ENCODE data around the gene GCAT.

Gene GCAT

DNA sequence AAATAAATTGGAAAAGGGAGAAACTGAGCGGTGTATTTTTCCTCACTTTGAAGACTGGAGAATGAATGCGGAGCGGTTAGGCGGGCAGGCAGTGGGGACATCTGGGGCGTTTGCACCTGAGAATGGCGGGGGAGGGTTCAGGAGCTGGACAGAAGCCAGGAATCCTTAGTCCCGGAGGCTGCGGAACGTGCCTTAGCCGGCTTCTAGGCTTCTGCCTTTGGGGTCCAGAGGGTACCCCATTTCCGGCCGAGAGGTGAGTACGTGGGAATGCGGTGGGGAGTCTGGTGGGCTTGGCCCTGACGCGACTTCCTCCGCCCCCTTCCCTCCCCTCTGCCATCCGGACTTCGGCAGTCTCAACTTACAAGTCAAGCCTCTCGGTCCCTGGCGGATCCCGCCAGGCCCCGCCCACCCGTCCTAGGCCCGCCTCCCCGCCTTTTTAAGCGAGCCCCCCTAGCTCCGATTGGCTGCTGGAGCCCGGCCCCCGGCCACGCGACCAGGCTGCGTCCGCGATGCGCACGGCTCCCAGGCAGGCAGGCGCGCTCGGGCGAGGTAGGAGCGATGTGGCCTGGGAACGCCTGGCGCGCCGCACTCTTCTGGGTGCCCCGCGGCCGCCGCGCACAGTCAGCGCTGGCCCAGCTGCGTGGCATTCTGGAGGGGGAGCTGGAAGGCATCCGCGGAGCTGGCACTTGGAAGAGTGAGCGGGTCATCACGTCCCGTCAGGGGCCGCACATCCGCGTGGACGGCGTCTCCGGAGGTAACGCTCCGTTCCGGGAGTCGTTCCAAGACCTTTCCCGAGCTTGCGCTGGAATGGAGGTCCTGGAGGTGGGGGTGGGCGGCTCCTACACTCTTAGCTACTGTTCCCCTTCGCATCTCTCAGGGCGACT lies at the start of gene GCAT:
Gene GCAT (plus strand): TSS at position 525 of the 884 bp plus-strand sequence. CDS start 34 bp downstream, at position 559.
- peak; percentile 65 to 68 for DNase-seq (ENCODE audit: low read depth in 1 of 2, low spot score in 1 of 2)

GRCh38 chr22:37758694-37759093 lies 49.0 kb upstream of the GCAT start:
- no peak for DNase-seq (ENCODE audit: low read depth in 1 of 2, low spot score in 1 of 2)

- DNase-seq (ENCODE audit: low read depth in 1 of 2, low spot score in 1 of 2): no peak
Observed at GRCh38 chr22:37759281-37759680, 48.5 kb upstream of the GCAT start.

DNA sequence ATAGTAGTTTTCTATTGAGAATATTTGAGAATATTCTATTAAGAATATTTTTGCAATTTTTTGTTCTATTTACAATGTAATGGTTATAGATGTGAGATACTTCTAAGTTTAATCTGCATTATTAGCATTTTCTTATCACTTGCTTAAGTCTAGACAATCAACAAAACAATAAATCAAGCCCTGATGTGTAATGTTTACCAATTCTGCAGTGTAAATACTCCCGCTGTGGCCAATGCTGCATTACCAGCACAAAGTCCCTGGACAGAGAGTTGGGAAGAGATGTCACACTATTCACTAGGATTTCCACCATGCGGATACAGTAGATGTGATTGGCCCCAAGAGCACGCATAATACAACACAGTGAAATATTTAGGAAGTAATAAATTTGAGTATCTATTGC lies 47.6 kb upstream of the GCAT start:
- DNase-seq (ENCODE audit: low read depth in 1 of 2, low spot score in 1 of 2): no peak

- no peak for DNase-seq (ENCODE audit: low read depth in 1 of 2, low spot score in 1 of 2)
Observed at GRCh38 chr22:37762389-37762836, 45.3 kb upstream of the GCAT start.

- DNase-seq (ENCODE audit: low read depth in 1 of 2, low spot score in 1 of 2): no peak
Observed at GRCh38 chr22:37763012-37763411, 44.7 kb upstream of the GCAT start.

DNA sequence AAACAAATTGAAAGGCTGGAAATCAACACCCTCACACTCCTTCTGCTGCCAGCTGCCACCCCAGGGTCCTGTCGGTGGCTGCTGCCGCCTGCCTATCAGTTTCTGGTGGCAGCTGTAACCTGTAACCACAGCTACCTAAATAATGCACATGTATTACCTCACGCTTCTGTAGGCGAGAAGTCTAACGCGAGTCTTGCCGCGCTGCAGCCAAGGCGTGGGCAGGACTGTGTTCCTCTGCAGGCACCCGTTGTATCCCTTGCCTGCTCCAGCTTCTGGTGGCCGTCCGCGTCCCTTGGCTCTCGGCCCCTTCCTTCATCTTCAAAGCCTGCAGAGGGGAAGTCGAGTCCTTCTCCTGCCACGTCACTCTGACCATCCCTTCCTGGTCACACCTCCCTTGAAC lies 44.1 kb upstream of the GCAT start:
- no peak for DNase-seq (ENCODE audit: low read depth in 1 of 2, low spot score in 1 of 2)

GRCh38 chr22:37764622-37765021 lies 43.1 kb upstream of the GCAT start:
- DNase-seq (ENCODE audit: low read depth in 1 of 2, low spot score in 1 of 2): no peak

GRCh38 chr22:37765498-37765897 lies 42.2 kb upstream of the GCAT start:
- DNase-seq (ENCODE audit: low read depth in 1 of 2, low spot score in 1 of 2): no peak

GRCh38 chr22:37765953-37766576 lies 41.7 kb upstream of the GCAT start:
- no peak for DNase-seq (ENCODE audit: low read depth in 1 of 2, low spot score in 1 of 2)

GRCh38 chr22:37768273-37768672 lies 39.5 kb upstream of the GCAT start:
- DNase-seq (ENCODE audit: low read depth in 1 of 2, low spot score in 1 of 2): no peak

DNA sequence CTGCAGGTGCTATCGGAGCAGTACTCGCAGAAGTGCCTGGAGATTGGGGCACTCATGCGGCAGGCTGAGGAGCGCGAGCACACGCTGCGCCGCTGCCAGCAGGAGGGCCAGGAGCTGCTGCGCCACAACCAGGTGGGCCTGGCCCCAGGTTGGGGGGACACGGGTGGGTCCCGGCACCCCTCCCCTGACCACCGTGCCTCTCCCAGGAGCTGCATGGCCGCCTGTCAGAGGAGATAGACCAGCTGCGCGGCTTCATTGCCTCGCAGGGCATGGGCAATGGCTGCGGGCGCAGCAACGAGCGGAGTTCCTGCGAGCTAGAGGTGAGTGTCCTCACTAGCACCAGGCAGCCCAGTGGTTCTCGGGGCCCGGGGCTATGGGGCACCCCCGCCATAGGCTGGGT lies 38.7 kb upstream of the GCAT start:
- DNase-seq (ENCODE audit: low read depth in 1 of 2, low spot score in 1 of 2): no peak

DNA sequence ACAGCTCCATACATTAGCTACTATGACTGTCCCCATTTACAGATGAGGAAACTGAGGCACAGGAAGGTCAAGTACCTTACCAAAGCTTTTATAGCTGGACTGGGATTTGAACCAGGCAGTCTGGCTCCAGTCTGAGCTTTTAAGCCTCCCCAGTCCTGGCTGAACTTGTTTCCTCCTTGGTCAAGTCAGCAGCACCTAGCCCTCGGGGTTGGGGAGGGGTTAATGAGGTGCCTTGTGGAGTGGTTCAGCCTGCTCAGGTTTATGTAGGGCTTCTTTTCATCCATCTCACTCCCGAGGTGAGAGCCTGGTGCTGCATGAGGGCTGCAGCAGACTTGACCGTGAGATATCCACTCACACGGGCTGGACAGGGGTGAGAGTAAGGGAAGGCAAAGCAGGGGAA lies 36.7 kb upstream of the GCAT start:
- DNase-seq (ENCODE audit: low read depth in 1 of 2, low spot score in 1 of 2): no peak

- no peak for DNase-seq (ENCODE audit: low read depth in 1 of 2, low spot score in 1 of 2)
Observed at GRCh38 chr22:37771702-37772427, 35.9 kb upstream of the GCAT start.

GRCh38 chr22:37774728-37775127 lies 33.0 kb upstream of the GCAT start:
- no peak for DNase-seq (ENCODE audit: low read depth in 1 of 2, low spot score in 1 of 2)

DNA sequence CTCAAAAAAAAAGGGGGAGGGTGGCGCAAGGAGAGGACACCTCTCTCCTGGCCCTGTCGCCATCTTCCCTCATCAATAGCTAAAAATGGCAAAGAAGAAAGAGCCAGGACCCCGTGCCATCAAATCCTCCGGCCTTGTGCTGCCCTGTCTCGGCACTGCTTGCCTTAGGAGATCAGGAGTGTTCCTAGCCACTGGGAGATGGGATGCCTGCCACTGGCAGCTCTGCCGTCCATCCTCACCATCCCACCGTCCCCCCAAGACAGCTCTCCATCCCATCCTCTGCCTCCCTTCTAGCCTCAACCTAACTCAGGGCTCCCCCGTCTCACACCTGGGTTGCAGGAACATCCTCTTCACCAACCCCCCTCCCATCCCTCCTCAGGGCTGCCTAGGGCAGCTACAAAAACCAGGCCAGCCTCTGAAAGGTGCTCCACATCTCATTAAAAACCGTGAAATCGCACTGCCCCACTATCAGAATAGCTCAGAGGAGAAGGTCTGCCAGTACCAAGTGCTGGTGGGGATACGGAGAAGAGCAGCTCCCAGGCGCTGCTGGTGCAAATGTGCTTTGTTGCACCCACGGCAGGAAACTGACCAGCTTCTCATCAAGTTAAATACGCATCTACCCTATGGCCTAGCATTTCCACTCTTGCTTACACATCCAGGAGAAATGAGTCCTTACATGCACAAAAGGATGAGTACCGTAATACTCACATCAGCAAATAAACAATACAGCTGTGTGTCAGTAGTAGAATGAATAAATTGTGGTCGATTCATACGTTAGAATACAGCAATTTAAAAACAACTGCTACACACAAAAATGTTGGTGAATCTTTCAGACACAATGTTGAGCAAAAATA lies 31.7 kb upstream of the GCAT start:
- DNase-seq (ENCODE audit: low read depth in 1 of 2, low spot score in 1 of 2): no peak

GRCh38 chr22:37776639-37777005 lies 31.1 kb upstream of the GCAT start:
- no peak for DNase-seq (ENCODE audit: low read depth in 1 of 2, low spot score in 1 of 2)

DNA sequence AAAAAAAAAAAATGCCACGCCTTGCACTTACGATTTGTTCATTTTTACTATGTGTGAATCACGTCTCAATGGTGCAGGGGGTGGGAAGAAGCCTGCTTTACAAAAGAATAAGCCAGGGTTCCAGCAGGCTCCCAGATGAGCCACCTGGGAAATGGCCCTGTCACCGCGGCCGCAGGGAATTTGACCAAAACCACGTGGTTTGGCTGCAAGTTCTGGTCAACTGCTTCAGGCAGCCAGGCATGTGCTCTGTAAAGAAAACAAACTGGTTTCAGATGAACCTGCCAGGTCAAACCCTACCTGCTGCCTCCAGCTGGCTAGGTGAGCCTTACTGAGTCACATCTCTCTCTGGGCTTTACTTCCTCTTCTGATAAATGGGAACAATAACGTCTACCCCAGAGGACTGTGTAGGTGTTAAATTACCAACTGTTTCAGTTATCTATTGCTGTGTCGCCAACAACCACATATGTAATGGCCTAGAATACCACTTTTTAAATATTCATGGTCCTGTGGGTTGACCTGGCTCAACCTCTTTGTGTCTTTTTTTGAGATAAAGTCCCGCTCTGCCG lies 30.5 kb upstream of the GCAT start:
- DNase-seq (ENCODE audit: low read depth in 1 of 2, low spot score in 1 of 2): no peak

DNA sequence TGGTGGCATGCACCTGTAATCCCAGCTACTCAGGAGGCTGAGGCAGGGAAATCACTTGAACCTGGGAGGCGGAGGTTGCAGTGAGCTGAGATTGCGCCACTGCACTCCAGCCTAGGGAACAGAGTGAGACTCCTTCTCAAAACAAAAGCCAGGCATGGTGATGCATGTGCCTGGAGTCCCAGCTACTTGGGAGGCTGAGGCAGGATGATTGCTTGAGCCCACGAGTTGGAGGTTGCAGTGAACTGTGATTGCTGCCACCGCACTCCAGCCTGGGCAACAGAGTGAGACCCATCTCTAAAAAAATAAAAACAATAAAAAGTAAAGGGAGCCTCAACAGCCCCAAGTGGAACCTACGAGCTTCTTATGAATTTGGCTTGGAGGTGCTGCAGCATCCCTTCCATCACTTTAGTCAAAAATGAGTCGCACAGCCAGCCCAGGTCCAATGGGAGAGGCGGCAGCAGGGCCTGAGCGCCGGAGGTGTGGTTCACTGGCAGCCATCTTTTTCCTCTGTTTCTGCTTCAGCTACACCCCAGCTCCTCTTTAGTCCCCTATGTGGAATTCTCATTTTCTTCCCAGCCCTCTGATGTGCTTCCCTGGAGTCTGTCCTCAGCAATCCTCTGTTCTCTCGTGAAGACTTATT lies 29.2 kb upstream of the GCAT start:
- DNase-seq (ENCODE audit: low read depth in 1 of 2, low spot score in 1 of 2): no peak

GRCh38 chr22:37781434-37782059 lies 26.2 kb upstream of the GCAT start:
- DNase-seq (ENCODE audit: low read depth in 1 of 2, low spot score in 1 of 2): no peak

All from activated T-helper 1 cell treated with anti-CD3 and anti-CD28 coated beads, Interleukin-2, amount 50 U/mL, for 16 hours (primary cell).